ENCODE measurements around the gene MYH9.
"Not testable (repeated sequence)": the region's sequence is repeated elsewhere in the genome, so short reads cannot be mapped to it uniquely, and the experiment has no call there.

DNA sequence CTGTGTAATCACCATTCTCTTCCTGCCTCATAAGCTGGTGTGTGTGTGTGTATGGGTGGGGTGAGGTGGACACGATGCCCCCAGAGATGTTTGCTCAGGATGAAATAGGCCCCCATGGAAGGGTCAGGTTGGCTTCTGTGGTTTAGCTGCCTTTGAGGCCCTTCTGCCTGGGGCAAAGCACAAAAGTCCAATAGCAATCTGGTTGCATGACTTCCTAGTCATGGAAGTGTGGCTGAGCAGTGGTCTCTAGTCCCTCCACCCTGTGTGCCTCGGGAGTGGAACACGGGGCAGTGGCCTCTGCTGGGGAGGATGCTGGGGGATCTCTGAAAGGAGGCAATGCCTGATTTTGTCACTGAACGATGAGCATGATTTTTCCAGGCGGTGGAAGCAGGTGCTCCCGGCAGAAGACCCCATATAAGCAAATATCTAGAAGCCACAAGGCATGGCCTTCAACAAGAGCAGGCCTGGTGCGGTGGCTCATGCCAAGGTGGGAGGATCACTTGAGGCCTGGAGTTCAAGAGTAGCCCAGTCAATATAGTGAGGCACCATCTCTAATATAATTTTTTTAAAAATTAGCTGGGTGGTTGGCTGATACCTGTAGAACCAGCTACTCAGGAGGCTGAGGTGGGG is 135.7 kb downstream of the MYH9 start:
- not testable (repeated sequence) for TF ChIP-seq POLR2A (IDR thresholded peaks at IDR 0.05); CTCF (IDR thresholded peaks at IDR 0.05 in 8 of 11, conservative IDR thresholded peaks at IDR 0.05 in 3 of 11); POLR2AphosphoS5 (IDR thresholded peaks at IDR 0.05)

All from spleen (tissue), 7 donors.